ENCODE measurements around the gene STARD3.

DNA sequence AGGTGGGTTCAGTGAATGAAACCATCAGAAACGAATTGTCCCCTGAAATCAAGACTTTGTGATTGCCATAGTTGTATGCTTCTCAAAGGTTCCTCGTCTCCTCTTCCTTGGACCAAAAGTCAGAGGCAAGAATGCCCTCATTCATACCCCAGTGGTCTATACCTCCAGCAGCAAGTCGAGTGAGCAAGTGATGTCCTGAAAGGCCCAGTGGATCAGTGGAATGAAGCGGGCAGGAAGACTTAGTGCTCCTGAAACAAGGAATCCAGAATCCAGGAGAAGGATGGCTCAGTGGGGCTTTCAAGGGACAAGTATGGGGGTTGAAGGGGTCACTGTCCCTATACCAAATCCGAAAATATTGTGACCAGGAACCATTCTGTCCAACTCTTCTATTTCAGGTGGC lies 57.6 kb downstream of the STARD3 start:
- TF ChIP-seq, protein P1, sequence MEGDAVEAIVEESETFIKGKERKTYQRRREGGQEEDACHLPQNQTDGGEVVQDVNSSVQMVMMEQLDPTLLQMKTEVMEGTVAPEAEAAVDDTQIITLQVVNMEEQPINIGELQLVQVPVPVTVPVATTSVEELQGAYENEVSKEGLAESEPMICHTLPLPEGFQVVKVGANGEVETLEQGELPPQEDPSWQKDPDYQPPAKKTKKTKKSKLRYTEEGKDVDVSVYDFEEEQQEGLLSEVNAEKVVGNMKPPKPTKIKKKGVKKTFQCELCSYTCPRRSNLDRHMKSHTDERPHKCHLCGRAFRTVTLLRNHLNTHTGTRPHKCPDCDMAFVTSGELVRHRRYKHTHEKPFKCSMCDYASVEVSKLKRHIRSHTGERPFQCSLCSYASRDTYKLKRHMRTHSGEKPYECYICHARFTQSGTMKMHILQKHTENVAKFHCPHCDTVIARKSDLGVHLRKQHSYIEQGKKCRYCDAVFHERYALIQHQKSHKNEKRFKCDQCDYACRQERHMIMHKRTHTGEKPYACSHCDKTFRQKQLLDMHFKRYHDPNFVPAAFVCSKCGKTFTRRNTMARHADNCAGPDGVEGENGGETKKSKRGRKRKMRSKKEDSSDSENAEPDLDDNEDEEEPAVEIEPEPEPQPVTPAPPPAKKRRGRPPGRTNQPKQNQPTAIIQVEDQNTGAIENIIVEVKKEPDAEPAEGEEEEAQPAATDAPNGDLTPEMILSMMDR (IDR thresholded peaks at IDR 0.05) = no peak
- TF ChIP-seq EP300 (IDR thresholded peaks at IDR 0.05) (no peak), POLR2A (IDR thresholded peaks at IDR 0.05; ENCODE audit: low read depth) (no peak)

All from esophagus muscularis mucosa (tissue), 4 donors.